Stimulated activated naive CD4-positive, alpha-beta T cell (primary cell): Measurements from ENCODE around the gene NMT1.
"Not testable (repeated sequence)": the region's sequence is repeated elsewhere in the genome, so short reads cannot be mapped to it uniquely, and the experiment has no call there.

Source experiments
- DNase-seq, 6 experiments: peaks; one replicate each; lab custom pipeline; 2025; lab: John Stamatoyannopoulos, UW

Gene NMT1

DNA sequence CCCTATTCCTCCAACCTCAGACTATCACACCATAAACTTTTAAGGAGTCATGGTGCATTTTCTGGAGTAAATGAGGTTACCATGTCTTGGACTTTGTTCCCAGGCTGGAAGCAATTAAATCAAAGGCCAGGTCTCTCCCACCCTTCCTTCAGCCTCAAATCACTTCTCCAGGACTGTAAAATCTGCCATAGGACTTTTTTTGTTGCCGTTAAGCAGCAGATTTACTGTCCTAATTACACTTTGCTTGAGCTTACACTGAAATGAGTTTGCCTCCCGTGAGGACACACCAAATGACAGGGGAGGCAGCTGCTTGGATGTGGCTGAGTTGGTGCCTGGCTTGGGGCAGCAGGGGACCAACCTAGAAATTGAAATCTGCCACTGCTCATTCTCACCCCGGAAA is 24.4 kb upstream of the NMT1 start:
- DNase-seq: no peak

DNA sequence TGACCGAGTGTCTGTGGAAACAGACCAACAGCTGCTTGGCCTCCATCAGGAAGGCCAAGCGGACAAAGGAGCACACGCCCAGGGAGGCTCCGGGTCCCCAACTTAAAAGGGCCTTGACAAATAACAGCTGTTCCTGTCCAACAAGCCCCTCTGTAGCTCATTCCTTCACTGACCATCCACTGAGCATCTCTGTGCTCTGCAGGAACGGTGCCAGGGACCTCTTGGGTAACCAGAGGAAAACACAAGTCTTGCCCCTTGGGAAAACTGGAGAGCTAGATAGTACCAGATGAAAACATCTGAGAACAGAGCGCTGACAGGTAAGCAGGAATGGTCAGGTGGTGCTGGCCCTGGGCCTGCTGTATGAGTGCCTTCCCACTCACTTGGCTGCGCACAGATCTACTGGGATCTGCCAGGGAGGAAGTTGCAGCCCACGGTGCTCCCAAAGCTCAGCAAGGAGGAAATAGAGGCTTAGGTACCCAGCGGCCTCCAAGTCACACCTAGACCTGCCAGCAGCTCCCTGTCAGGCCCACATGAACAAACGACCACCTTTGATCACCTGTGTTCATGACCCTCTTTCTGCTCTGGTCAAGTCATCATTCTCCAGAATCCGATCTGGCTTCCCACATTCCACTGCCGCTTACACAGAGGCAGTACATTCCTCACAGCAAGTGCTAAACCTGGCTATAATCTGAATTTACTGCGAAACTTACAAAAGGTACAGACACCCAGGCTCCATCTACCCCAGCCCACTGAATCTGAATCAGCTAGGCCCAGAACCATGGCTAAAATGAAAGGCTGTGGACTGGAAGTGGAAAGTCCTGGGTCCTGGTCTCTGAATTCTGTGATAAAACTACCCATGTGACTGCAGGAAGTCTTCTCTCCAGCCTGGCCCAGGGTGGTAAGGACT is 22.1 kb upstream of the NMT1 start:
- no peak for DNase-seq

DNA sequence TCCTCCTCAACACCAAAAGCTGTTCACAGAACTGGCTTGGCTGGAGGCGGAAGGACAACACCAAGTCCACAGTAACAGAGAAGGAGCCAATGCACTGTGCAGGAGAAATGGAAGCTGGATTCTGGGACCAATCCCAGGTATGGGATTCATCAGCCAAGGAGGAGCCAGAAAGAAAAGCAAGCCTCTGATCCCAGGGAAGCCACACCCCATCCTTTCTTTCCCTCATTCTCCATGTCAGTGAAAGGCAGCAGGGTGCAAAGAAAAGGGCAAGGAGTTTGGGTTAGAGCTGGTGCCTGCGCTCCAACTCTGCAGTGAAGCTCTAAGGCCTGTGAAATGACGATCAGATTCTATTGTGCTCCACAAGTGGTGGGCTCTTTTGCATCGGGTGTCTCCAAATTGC is 20.7 kb upstream of the NMT1 start:
- DNase-seq: no peak

DNA sequence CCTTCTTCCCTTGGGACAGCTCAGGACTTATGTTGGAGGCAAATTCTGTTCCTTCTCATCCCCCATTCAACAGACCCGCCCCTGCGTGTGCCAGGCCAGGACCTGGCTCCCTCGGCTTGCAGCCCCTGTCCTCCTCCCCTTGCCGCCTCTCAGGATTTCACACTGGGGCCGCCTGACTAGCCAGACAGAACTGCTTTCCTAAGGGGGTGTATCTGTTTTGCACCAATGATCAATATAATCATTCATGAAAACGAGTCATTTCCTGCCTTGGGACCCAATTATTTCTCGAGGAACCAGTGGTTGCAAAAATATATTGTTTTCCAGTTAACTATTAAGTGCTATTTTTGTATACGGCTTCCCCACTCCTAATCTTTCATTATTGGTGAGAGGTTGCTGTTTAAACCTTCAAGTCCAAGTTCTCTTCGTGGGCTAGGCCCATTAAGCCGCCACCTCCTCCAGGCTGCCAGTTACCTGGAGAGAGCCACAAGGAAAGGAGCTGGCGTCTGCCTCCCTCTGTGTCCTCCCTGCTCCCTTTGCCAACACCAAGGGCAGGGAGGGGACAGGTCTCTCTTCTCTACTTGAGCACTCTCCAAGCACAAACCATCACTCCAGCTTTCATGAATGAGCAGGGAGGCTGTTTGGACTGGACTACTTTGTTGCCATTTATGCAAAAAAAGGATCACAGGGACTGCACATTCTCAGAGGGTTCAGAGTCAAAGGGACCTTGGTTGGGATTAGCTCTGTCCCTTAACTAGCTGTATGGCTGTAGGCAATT is 18.6 kb upstream of the NMT1 start:
- DNase-seq: no peak

DNA sequence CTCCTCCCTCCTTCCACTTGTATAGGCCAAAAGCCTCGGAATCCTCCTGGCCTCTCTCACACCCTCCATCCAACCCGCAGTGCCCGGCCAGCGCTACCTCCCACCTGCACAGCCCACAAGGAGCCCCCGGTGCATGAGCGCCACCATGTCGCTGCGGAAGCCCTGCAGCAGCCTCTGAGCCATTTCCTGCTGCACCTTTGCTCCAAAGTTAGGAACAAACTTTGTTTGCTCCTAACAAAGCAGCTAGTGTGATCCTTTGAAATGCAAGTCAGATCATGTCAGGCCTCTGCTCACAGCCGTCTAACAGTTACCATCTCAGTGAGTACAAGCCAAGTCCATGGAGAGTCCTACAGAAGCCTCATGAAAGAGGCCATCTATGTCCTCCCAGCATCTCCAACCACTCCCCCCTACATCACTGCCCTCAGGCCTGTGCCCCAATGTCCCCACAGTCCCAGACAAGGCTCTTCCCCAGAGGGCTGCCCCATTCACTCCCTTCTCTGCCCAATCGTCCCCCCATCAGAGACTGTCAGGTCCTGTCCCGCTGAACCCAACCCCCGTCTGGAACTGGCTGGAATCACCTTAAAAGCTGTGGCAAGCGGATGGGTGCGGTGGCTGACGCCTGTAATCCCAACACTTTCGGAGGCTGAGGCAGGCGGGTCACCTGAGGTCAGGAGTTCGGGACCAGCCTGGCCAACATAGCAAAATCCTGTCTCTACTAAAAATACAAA is 17.1 kb upstream of the NMT1 start:
- DNase-seq: no peak

DNA sequence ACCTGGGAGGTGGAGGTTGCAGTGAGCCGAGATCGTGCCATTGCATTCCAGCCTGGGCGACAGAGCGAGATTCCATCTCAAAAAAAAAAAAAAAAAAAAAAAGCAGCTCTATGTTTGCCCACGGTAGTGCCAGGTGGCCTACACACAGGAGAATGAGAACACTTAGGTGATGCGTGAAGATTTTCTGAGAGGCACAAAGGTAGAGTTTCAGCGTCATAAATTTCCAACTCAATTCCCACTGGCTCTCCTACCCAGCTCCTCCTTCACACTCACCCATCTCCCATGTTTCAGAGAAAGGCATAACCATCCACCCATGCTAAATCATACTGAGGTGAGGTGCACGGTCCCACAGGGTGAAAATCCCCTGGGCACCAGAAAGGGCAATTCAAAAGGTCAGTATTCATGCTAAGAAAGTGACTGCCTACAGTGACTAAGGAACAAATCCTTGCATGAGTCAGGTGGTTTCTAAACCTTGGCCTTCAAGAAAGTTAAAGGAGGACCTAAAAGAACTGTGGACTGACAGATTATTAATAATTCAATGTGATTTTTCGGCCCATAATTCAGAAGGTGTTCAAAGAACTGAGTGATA is 14.5 kb upstream of the NMT1 start:
- no peak for DNase-seq

DNA sequence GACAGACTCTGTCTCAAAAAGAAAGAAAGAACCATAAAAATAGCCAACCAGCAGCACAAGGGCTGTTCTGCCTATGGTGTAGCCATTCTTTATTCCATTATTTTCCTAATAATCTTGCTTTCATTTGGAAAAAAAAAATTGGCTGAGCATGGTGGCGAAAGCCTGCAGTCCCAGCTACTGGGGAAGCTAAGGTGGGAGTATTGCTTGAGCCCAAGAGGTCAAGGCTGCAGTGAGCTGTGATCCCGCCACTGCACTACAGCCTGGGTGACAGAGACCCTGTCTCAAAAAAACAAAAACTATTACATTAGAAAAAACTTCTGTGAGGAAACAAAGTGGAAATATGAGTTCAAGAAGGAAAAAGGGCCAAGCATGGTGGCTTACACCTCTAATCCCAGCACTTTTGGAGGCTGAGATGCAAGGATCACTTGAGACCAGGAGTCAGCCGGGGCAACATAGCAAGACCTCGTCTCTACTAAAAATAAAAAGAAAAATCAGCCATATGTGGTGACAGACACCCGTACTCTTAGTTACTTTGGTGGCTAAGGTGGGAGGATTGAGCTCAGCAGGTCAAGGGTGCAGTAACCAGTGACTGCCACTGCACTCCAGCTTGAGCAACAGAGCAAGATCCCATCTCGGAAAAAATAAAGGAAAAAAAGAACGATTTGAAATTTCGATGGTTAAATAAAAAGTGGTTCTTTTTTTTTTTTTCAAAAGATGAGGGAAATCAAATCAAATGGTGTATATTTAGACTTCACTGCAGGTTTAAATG is 12.1 kb upstream of the NMT1 start:
- no peak for DNase-seq

DNA sequence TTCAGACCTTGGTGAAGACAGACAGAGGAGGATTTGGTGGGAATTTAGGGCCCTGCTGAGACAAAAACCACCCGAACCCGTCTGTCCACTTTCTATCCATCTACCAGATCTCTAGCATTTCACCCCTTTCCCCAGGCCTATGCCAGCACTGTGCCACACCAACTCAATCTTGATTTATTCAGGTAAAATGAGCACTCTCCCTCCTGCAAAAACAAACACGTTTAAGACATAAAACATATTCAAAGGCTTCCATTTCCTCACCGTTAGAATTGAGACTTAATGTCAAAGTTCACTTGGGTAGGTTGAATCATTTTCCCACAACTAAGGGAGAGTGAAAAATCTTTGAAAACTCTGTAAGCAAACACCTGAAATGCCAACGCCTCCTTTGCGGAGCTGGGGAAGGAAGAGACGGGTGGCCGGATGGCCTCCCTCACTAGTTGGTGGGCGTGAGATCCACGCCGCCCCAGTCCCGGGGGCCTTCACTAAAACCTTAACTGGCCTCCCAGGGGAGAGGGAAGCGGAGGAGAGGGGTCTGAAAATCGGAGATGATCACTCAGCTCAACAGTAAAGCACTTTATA is 10.5 kb upstream of the NMT1 start:
- peak in 4 of 6 experiments; percentile 26 to 36 (median 34) for DNase-seq

DNA sequence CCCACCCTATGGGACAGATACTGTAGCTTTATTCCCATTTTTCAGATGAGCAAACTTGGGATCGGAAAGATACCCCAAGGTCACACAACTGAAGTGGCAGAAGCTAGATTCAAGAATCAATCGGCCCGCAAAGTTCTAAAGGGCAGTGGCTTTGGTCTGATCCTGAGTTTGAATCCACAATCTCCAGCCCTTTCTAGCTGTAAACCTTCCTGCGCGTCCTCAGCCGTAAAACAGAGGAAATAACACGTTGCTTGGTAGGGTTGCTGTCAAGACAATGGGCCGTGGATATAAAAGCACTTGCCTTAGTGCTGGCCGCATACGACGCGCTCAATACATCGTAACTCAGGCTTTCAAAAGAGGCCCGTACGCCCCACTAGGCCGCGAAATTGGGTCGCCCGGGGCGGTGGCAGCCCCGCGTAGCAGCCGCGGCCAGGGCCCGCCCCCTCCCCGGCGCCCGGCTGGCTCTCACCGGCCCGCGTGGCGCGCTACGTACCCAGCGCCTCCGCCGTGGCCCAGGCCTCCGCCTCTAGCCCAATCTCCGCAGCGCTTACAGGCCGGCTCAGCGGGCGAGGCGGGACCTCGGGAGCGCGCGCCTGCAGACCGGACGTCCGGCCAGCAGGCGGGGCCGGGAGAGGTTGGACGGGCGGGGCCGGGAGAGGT is 9.9 kb upstream of the NMT1 start, which contains the start of gene DCAKD:
DCAKD (minus strand) TSS at position 573 of the 660 bp plus-strand sequence. CDS start 16,747 bp downstream, outside the sequence.
- DNase-seq: peak; percentile 68 to 85 (median 80)

DNA sequence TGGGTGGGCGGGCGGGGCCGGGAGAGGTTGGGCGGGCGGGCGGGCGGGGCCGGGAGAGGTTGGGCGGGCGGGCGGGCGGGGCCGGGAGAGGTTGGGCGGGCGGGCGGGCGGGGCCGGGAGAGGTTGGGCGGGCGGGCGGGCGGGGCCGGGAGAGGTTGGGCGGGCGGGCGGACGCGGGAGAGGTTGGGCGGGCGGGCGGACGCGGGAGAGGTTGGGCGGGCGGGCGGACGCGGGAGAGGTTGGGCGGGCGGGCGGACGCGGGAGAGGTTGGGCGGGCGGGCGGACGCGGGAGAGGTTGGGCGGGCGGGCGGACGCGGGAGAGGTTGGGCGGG is 9.4 kb upstream of the NMT1 start:
- DNase-seq: not testable (repeated sequence)

DNA sequence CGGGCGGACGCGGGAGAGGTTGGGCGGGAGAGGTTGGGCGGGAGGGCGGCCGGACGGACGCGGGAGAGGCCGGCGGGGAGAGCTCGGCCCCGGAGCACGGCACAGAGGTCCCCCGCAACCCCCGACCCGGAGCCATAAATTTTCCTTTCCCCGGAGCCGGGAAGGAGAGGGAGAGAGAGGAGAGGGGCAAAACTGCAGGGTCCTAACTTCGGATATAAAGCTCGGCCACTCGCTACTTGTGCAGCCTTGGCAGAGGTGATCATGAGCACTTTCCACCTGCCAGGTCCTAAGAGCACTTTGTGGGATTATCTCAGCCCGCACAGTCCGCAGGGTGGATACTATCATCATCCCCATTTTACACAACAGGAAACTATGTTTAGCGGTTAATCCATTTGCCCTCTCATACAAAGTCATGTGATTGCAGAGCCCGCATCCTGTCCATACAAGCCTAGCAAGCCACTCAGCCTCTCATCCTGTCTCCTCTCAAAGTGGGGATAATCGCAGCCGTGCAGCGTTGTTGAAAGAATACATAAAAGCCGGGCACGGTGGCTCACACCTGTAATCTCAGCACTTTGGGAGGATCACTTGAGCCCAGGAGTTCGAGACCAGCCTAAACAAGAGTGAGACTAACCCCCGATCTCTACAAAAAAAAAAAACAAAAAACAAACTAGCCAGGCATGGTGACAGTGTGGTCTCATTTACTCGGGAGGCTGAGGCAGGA is 8.9 kb upstream of the NMT1 start:
- DNase-seq: peak; percentile 29 to 66 (median 51)

DNA sequence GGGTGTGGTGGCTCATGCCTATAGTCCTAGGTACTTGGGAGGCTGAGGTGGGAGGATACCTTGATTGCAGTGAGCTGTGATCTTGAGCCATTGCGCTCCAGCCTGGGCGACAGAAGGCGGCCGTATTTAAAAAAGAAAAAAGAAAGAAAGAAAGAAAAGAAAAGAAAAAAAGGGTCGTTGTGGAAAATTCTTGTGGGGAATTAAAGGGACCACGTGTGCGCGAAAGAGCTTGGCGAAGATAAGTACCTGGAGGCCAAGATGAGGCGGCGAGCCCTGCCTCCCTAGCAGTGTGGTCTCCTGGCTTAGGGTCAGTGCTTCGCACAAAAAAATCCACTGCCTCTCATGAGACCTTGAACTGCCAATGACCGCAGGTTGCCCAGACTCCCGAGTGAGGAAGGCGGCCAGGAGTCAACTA is 728 bp upstream of the NMT1 start:
- DNase-seq: no peak

DNA sequence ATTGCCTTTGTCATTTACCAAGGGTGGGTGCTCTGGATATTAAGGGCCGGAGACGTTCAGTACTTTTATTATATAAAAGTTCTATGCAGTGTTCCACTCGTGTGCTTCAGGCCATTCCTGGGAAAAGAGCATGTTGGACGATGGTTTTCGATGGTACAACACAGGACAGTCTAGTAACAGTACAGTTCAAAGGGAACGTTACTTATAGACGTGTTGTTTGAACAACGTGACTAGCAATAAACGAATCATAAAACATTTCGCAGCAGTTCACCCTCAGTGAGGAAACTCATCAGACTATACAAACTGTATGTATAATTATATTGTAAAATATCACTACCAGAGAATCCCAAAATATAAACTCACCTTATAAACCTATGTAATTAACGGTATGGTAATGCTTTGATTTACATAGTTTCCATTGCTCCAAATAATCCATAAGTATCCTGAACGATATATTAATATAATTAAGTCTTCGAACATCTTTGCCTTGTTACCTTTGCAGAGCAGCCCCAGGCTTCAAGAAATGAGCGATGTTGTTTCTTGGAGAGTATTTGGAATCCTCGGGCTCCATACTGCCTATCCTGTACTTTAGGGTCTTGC is 589 bp downstream of the NMT1 start:
- no peak for DNase-seq

DNA sequence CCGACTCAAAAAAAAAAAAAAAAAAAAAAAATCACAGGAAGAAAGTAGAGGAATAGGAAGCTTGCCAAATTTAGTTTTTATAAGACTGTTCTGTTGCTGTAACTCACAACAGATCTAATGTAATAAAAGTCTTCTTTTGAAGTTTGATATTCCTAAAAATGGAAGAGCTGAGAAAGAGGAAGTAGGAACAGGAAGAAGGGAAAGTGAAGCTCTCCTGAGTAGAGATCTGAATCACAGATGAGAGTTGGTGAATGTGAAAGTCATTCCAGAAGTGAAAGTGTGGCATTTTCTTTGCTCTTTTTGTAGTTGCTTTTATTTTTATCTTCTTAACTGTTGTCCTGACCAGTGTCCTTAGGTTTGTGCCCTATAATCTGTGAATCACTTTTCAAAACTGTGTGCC is 2.1 kb downstream of the NMT1 start:
- DNase-seq: no peak

DNA sequence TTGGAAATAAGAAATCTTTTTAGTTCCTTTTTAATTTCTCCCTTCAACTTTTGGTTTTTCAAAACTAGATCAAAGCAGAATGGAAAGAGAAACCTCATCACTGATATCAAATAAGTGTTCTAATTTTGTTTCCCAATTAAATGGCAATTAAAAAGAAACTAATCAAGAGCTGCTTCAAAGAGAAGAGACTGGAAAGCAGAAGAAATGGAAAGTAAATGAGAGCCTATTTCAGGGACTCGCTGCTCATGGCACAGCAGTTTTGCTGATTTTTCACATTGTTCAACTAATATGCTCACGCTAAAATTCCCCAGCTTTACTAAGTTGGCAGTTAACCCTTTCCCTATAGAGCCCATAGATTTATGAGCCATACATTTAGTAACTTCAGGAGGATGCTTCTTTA is 6.5 kb downstream of the NMT1 start:
- DNase-seq: no peak

DNA sequence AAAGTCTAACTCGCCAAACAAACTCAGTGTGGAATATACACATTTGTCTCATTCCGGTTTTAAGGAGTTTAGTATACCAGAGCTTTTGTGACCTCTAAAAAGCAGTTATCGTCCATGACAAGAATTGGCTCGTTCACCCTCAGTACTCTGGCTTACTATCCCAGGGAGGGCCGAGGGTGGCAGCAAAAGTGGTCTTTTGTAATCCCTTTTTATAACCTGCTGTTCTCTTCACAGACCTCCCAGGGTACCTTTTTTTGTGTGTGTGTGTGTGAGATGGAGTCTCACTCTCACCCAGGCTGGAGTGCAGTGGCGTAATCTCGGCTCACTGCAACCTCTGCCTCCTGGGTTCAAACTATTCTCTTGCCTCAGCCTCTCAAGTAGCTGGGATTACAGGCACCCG is 8.9 kb downstream of the NMT1 start:
- DNase-seq: no peak

DNA sequence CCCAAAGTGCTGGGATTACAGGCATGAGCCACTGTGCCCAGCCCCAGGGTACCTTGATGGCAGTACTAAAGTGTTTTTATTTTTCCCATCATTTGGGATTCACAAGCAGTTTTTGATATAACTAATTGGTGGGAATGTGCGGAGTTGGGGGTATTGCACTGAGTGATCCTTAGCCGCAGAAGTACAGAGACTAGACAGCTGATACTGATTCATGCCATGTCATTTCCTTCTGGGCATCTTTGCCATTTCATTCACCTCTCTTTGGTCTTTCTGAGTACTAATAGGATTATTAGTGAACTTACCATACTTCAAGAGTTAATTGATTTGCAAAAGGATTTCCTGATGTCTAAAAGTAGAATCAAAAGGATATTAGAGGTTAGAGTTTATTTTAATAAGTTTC is 9.7 kb downstream of the NMT1 start:
- no peak for DNase-seq

DNA sequence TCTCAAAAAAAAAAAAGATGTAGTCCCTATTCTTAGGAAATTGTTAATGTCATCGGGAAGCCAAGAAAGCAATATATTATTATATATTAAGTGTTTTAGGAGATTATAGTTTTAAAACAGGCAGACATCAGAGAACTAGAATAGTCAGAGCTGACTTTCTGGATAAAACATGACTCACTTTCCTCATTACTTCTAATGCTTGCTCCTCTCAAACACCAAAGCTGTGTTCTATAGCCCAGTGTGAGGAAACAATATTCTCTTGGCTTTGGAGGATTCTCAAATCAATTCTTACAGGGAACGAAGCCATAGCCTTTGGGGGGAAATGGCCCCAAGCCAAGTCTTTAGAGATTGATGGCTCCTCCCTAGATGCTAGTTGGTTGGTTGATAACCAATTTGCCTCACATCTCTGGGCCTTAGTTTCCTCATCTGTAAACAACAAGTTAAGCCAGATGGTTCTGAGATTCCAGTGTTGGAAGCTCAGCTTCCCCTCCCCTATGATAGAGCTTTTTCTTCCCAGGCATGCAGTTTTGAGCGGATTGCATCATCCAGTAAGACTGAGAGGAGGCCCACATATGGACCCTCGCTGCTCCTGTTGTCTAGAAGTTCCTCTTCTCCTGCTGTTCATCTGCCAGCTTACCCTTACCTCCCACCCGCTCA is 12.4 kb downstream of the NMT1 start:
- no peak for DNase-seq

DNA sequence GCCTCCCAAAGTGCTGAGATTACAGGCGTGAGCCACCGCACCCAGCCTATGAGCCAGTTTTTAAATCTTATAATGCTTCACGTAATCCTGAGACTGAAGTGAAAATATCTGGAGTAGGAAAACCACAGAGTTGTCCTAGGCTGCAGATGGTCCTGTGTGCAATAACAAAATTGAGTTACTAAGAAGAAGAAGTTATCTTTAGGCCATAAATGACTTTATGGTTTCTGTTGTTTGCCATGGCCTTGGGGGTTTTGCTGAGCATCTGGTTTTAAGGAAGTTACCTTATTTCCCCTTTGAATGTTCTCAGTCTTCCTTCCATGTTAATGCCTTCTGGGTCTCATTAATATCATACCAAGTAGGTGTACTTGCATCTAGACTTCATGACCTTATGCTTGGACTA is 16.5 kb downstream of the NMT1 start:
- no peak for DNase-seq
